Hepatocyte (in vitro differentiated cells): ENCODE data around the gene HID1. TPM values are rescaled to one million over a fixed set of nuclear protein-coding genes. Genes with fewer than 3 reads are reported as not detected.

ENCODE experiments used
- DNase-seq: peaks from one replicate; pipeline ENCODE4 v3.0.0-alpha.2; 2016; ENCODE audit warnings: low spot score
- H2AFZ ChIP-seq: fragments of 200-600 bp; sonication (generic); 2 replicates; pipeline ENCODE4 v1.6.0; 2016; ENCODE audit warnings: antibody characterized with exemption, mild to moderate bottlenecking
- H3K27ac ChIP-seq: fragments of 200-600 bp; sonication (generic); 2 replicates; pipeline ENCODE4 v1.5.1; 2016; ENCODE audit warnings: mild to moderate bottlenecking
- H3K27me3 ChIP-seq: fragments of 200-600 bp; sonication (generic); 2 replicates; pipeline ENCODE4 v1.6.1; 2016
- H3K36me3 ChIP-seq: fragments of 200-600 bp; sonication (generic); replicated peaks from 2 replicates; pipeline ENCODE4 v1.5.1; 2016; ENCODE audit warnings: low read depth; ENCODE audit not compliant: insufficient read depth
- H3K4me1 ChIP-seq: fragments of 200-600 bp; sonication (generic); 2 replicates; pipeline ENCODE4 v1.5.1; 2016; ENCODE audit warnings: mild to moderate bottlenecking, moderate library complexity; ENCODE audit not compliant: insufficient read depth
- H3K4me2 ChIP-seq: fragments of 200-600 bp; sonication (generic); 2 replicates; pipeline ENCODE4 v1.6.0; 2016
- H3K4me3 ChIP-seq: fragments of 200-600 bp; sonication (generic); 2 replicates; pipeline ENCODE4 v1.5.1; 2016; ENCODE audit warnings: mild to moderate bottlenecking
- H3K79me2 ChIP-seq: fragments of 200-600 bp; sonication (generic); 2 replicates; pipeline ENCODE4 v1.6.0; 2017; ENCODE audit warnings: mild to moderate bottlenecking
- H3K9me2 ChIP-seq: fragments of 200-600 bp; sonication (generic); replicated peaks from 2 replicates; pipeline ENCODE4 v1.6.0; 2017; ENCODE audit warnings: mild to moderate bottlenecking; ENCODE audit not compliant: insufficient read depth
- H3K9me3 ChIP-seq: fragments of 200-600 bp; sonication (generic); 2 replicates; pipeline ENCODE4 v1.5.1; 2016; ENCODE audit warnings: low read depth, mild to moderate bottlenecking
- H4K20me1 ChIP-seq: fragments of 200-600 bp; sonication (generic); 2 replicates; pipeline ENCODE4 v1.6.0; 2016; ENCODE audit warnings: mild to moderate bottlenecking; ENCODE audit not compliant: insufficient read depth, poor library complexity, severe bottlenecking
- CTCF ChIP-seq: fragments of 200-600 bp; sonication (generic); IDR thresholded peaks from 2 replicates; pipeline ENCODE4 v1.5.1; 2016; ENCODE audit warnings: antibody characterized with exemption, mild to moderate bottlenecking; ENCODE audit not compliant: poor library complexity
- EZH2 ChIP-seq: fragments of 200-600 bp; sonication (generic); IDR thresholded peaks from 2 replicates; pipeline ENCODE4 v1.6.1; 2016; ENCODE audit warnings: antibody characterized with exemption, mild to moderate bottlenecking, borderline replicate concordance
- EZH2phosphoT487 ChIP-seq: fragments of 200-600 bp; sonication (generic); IDR thresholded peaks from one replicate; pipeline ENCODE4 v1.6.1; 2018; ENCODE audit warnings: antibody characterized with exemption, mild to moderate bottlenecking, low read depth, moderate library complexity; ENCODE audit not compliant: unreplicated experiment, severe bottlenecking
- WGBS: methylation state at CpG from one replicate; pipeline ENCODE4 v1.1.6; 2016; ENCODE audit warnings: low lambda C conversion rate; ENCODE audit errors: missing lambda C conversion rate; 5-methylcytosine and 5-hydroxymethylcytosine counted together
- polyA plus RNA-seq: library from polyadenylated mRNA; unstranded; fragments of >200 nt; fragmentation: Nextera tagmentation; extraction: Ambion mirVana; gene quantifications from 2 replicates; pipeline ENCODE4 v1.2.1, GENCODE V29; 2016
- total RNA-seq: library from RNA; depleted of rRNA; stranded (reverse); fragments of >200 nt; gene quantifications from 2 replicates; pipeline ENCODE4 v1.2.3, GENCODE V29; 2014

HID1 gene
- total and polyA plus RNA-seq, 2 experiments from 2014 or later, result 15.3 to 43.4 TPM

GRCh38 chr17:75001915-75002843 is 29.6 kb upstream of the HID1 start:
- Histone ChIP-seq H3K36me3 (no peaks in the 10 kb centered on the region), H3K27ac (no peak overlapping the region), H2AFZ (no peak overlapping the region), H3K4me3 (no peak overlapping the region), H3K4me1 (no peaks in the 10 kb centered on the region), H3K9me3 (no peaks in the 10 kb centered on the region), H3K79me2 (no peaks in the 10 kb centered on the region), H3K4me2 (no peak overlapping the region), H3K9me2 (no peaks in the 10 kb centered on the region), H4K20me1 (no peaks in the 10 kb centered on the region), H3K27me3 (no peaks in the 10 kb centered on the region)
- no peak for DNase-seq
- 97% methylated on average over 15 of the region's 15 CpGs for WGBS
- TF ChIP-seq EZH2, result no peak

- no peaks in the 10 kb centered on the region for H3K27me3 ChIP-seq
- no peaks in the 10 kb centered on the region for H3K36me3 ChIP-seq
- H3K9me3 ChIP-seq, result no peaks in the 10 kb centered on the region
- no peak for DNase-seq
- H3K4me2 ChIP-seq, result no peak overlapping the region
- H3K9me2 ChIP-seq, result no peaks in the 10 kb centered on the region
- no peak overlapping the region for H2AFZ ChIP-seq
- H3K4me1 ChIP-seq, result no peaks in the 10 kb centered on the region
- H3K27ac ChIP-seq, result no peak overlapping the region
- no peak overlapping the region for H3K4me3 ChIP-seq
- no peaks in the 10 kb centered on the region for H4K20me1 ChIP-seq
- peaks cover 19% of the 10 kb centered on the region for H3K79me2 ChIP-seq
- TF ChIP-seq EZH2phosphoT487 (no peak), EZH2 (no peak), CTCF (no peak)
- 88% methylated on average over 4 of the region's 4 CpGs for WGBS
Observed at GRCh38 chr17:74999523-74999922, 27.0 kb upstream of the HID1 start.

GRCh38 chr17:74998783-74999182 is 26.2 kb upstream of the HID1 start:
- DNase-seq, result no peak
- H3K9me2 ChIP-seq, result no peaks in the 10 kb centered on the region
- H3K4me2 ChIP-seq, result no peak overlapping the region
- H3K79me2 ChIP-seq, result peaks cover 22% of the 10 kb centered on the region
- TF ChIP-seq EZH2, result no peak
- no peaks in the 10 kb centered on the region for H3K9me3 ChIP-seq
- H4K20me1 ChIP-seq, result no peaks in the 10 kb centered on the region
- H3K27ac ChIP-seq, result peak overlapping the region; percentile 40
- no peak overlapping the region for H3K4me3 ChIP-seq
- 83% methylated on average over 6 of the region's 6 CpGs for WGBS
- no peaks in the 10 kb centered on the region for H3K4me1 ChIP-seq
- H3K36me3 ChIP-seq, result no peaks in the 10 kb centered on the region
- H2AFZ ChIP-seq, result no peak overlapping the region
- no peaks in the 10 kb centered on the region for H3K27me3 ChIP-seq

GRCh38 chr17:74995847-74996246 is 23.3 kb upstream of the HID1 start:
- no peaks in the 10 kb centered on the region for H3K36me3 ChIP-seq
- H3K79me2 ChIP-seq, result peaks cover 39% of the 10 kb centered on the region
- no peak overlapping the region for H3K27ac ChIP-seq
- no peak overlapping the region for H3K4me3 ChIP-seq
- H3K27me3 ChIP-seq, result no peaks in the 10 kb centered on the region
- H2AFZ ChIP-seq, result no peak overlapping the region
- no peaks in the 10 kb centered on the region for H3K9me3 ChIP-seq
- H4K20me1 ChIP-seq, result no peaks in the 10 kb centered on the region
- no peaks in the 10 kb centered on the region for H3K9me2 ChIP-seq
- no peak overlapping the region for H3K4me2 ChIP-seq
- no peak for DNase-seq
- peaks cover 10% of the 10 kb centered on the region for H3K4me1 ChIP-seq
- 86% methylated on average over 5 of the region's 5 CpGs for WGBS
- TF ChIP-seq EZH2phosphoT487 (no peak), EZH2 (no peak), CTCF (no peak)
